SJSA1 (cell line): ENCODE measurements around the gene GPI. TPM values are rescaled to one million over a fixed set of nuclear protein-coding genes. Genes with fewer than 3 reads are reported as not detected.
"Not testable (repeated sequence)": the region's sequence is repeated elsewhere in the genome, so short reads cannot be mapped to it uniquely, and the experiment has no call there.

ENCODE experiments used
- DNase-seq, 2 experiments: peaks; one replicate each; pipeline ENCODE4 v3.0.0-alpha.2; 2015 to 2020; ENCODE audit warnings: low spot score in 2 of 2, low read depth in 1 of 2
- H3K27ac ChIP-seq: fragments of 250-450 bp; sonication (Bioruptor Pico); 2 replicates; pipeline ENCODE4 v1.5.1; 2020; ENCODE audit warnings: mild to moderate bottlenecking, moderate library complexity
- H3K27me3 ChIP-seq: fragments of 250-450 bp; sonication (Bioruptor Pico); replicated peaks from 2 replicates; pipeline ENCODE4 v1.5.1; 2020; ENCODE audit warnings: mild to moderate bottlenecking, moderate library complexity
- H3K36me3 ChIP-seq: fragments of 250-450 bp; sonication (Bioruptor Pico); 2 replicates; pipeline ENCODE4 v1.5.1; 2020; ENCODE audit warnings: mild to moderate bottlenecking
- H3K4me1 ChIP-seq: fragments of 250-450 bp; sonication (Bioruptor Pico); replicated peaks from 2 replicates; pipeline ENCODE4 v1.6.1; 2021; ENCODE audit warnings: mild to moderate bottlenecking
- H3K4me3 ChIP-seq: fragments of 250-450 bp; sonication (Bioruptor Pico); 2 replicates; pipeline ENCODE4 v1.5.1; 2020; ENCODE audit warnings: mild to moderate bottlenecking
- H3K9me3 ChIP-seq: fragments of 250-450 bp; sonication (Bioruptor Pico); replicated peaks from 2 replicates; pipeline ENCODE4 v1.5.1; 2020; ENCODE audit warnings: mild to moderate bottlenecking
- total RNA-seq: library from RNA; depleted of rRNA; stranded (reverse); fragments of >200 nt; shearing (Covaris generic); gene quantifications from 2 replicates; pipeline ENCODE4 v1.2.3, GENCODE V29; 2014

Gene GPI
- total RNA-seq, 1 experiment from 2014 or later = 88.8 TPM

- no peak overlapping the region for H3K4me3 ChIP-seq
- no peaks in the 10 kb centered on the region for H3K9me3 ChIP-seq
- no peak for DNase-seq
- H3K4me1 ChIP-seq = 0 out of 2 replicates have a peak, but pooled peaks cover 6% of the 10 kb centered on the region
- H3K36me3 ChIP-seq = peaks cover 79% of the 10 kb centered on the region
- no peaks in the 10 kb centered on the region for H3K27me3 ChIP-seq
- H3K27ac ChIP-seq = no peak overlapping the region
These were observed 36.0 kb upstream of the GPI start for GRCh38 chr19:34328982-34329381.

GRCh38 chr19:34330116-34330515 is 34.9 kb upstream of the GPI start:
- H3K4me1 ChIP-seq = 0 out of 2 replicates have a peak, but pooled peaks cover 6% of the 10 kb centered on the region
- H3K27ac ChIP-seq = no peak overlapping the region
- H3K36me3 ChIP-seq = peaks cover 80% of the 10 kb centered on the region
- H3K9me3 ChIP-seq = no peaks in the 10 kb centered on the region
- no peaks in the 10 kb centered on the region for H3K27me3 ChIP-seq
- no peak for DNase-seq
- H3K4me3 ChIP-seq = no peak overlapping the region

GRCh38 chr19:34330596-34330995 is 34.4 kb upstream of the GPI start:
- peaks cover 79% of the 10 kb centered on the region for H3K36me3 ChIP-seq
- H3K27me3 ChIP-seq = not testable (repeated sequence)

GRCh38 chr19:34331596-34331995 is 33.4 kb upstream of the GPI start:
- H3K4me3 ChIP-seq, H3K4me1 ChIP-seq, H3K27me3 ChIP-seq, H3K9me3 ChIP-seq, DNase-seq, H3K27ac ChIP-seq: not testable (repeated sequence)
- H3K36me3 ChIP-seq = peaks cover 76% of the 10 kb centered on the region

More at GRCh38 chr19:34330596-34330995, 34.4 kb upstream of the GPI start:
- not testable (repeated sequence) for H3K4me3 ChIP-seq, H3K9me3 ChIP-seq, DNase-seq, H3K27ac ChIP-seq, H3K4me1 ChIP-seq

- Histone ChIP-seq H3K4me3 (no peak overlapping the region), H3K4me1 (no peaks in the 10 kb centered on the region; the same call in 1 of the 2 replicates), H3K9me3 (no peaks in the 10 kb centered on the region), H3K36me3 (peaks cover 76% of the 10 kb centered on the region), H3K27me3 (no peaks in the 10 kb centered on the region), H3K27ac (no peak overlapping the region)
- DNase-seq = no peak
These were observed 32.8 kb upstream of the GPI start for GRCh38 chr19:34332027-34332760.

- Histone ChIP-seq H3K36me3 (peaks cover 76% of the 10 kb centered on the region), H3K4me1 (no peaks in the 10 kb centered on the region; the same call in 1 of the 2 replicates), H3K27me3 (no peaks in the 10 kb centered on the region), H3K9me3 (no peaks in the 10 kb centered on the region), H3K4me3 (no peak overlapping the region), H3K27ac (no peak overlapping the region)
- no peak for DNase-seq
These were observed 29.1 kb upstream of the GPI start for GRCh38 chr19:34335914-34336313.

GRCh38 chr19:34336781-34337271 is 28.2 kb upstream of the GPI start:
- Histone ChIP-seq H3K27me3 (no peaks in the 10 kb centered on the region), H3K9me3 (no peaks in the 10 kb centered on the region), H3K36me3 (peaks cover 76% of the 10 kb centered on the region), H3K27ac (no peak overlapping the region), H3K4me3 (no peak overlapping the region), H3K4me1 (no peaks in the 10 kb centered on the region; the same call in 1 of the 2 replicates)
- peak in 1 of 2 experiments; percentile 52 for DNase-seq

- no peak overlapping the region for H3K27ac ChIP-seq
- no peak for DNase-seq
- no peaks in the 10 kb centered on the region for H3K27me3 ChIP-seq
- no peak overlapping the region for H3K4me3 ChIP-seq
- H3K4me1 ChIP-seq = no peaks in the 10 kb centered on the region; the same call in 1 of the 2 replicates
- no peaks in the 10 kb centered on the region for H3K9me3 ChIP-seq
- peaks cover 77% of the 10 kb centered on the region for H3K36me3 ChIP-seq
These were observed 27.3 kb upstream of the GPI start for GRCh38 chr19:34337739-34338138.

- H3K4me1 ChIP-seq = no peaks in the 10 kb centered on the region
- no peak overlapping the region for H3K27ac ChIP-seq
- DNase-seq = no peak
- no peak overlapping the region for H3K4me3 ChIP-seq
- peaks cover 87% of the 10 kb centered on the region for H3K36me3 ChIP-seq
- no peaks in the 10 kb centered on the region for H3K9me3 ChIP-seq
- no peaks in the 10 kb centered on the region for H3K27me3 ChIP-seq
These were observed 22.9 kb upstream of the GPI start for GRCh38 chr19:34341935-34342680.

- Histone ChIP-seq H3K36me3 (peaks cover 82% of the 10 kb centered on the region), H3K4me1 (no peaks in the 10 kb centered on the region), H3K4me3 (no peak overlapping the region), H3K9me3 (no peaks in the 10 kb centered on the region), H3K27me3 (no peaks in the 10 kb centered on the region), H3K27ac (no peak overlapping the region)
- no peak for DNase-seq
These were observed 21.2 kb upstream of the GPI start for GRCh38 chr19:34343751-34344150.

GRCh38 chr19:34345947-34346351 is 19.0 kb upstream of the GPI start:
- H3K4me1 ChIP-seq = no peaks in the 10 kb centered on the region
- DNase-seq = peak; percentile 70 to 78
- H3K27me3 ChIP-seq = no peaks in the 10 kb centered on the region
- H3K4me3 ChIP-seq = no peak overlapping the region
- no peak overlapping the region for H3K27ac ChIP-seq
- H3K9me3 ChIP-seq = no peaks in the 10 kb centered on the region
- peaks cover 77% of the 10 kb centered on the region for H3K36me3 ChIP-seq

- H3K36me3 ChIP-seq = peaks cover 73% of the 10 kb centered on the region
- no peak overlapping the region for H3K27ac ChIP-seq
- H3K27me3 ChIP-seq = no peaks in the 10 kb centered on the region
- H3K9me3 ChIP-seq = no peaks in the 10 kb centered on the region
- no peaks in the 10 kb centered on the region for H3K4me1 ChIP-seq
- no peak for DNase-seq
- no peak overlapping the region for H3K4me3 ChIP-seq
These were observed 17.3 kb upstream of the GPI start for GRCh38 chr19:34347561-34348165.

- H3K36me3 ChIP-seq = peaks cover 71% of the 10 kb centered on the region
- no peak overlapping the region for H3K27ac ChIP-seq
- H3K4me3 ChIP-seq = no peak overlapping the region
- no peaks in the 10 kb centered on the region for H3K9me3 ChIP-seq
- no peaks in the 10 kb centered on the region for H3K27me3 ChIP-seq
- DNase-seq = no peak
- no peaks in the 10 kb centered on the region for H3K4me1 ChIP-seq
These were observed 16.0 kb upstream of the GPI start for GRCh38 chr19:34348899-34349487.
